AG20443 (cell line): Measurements from ENCODE around the gene NLRP6.
"Not testable (repeated sequence)": the region's sequence is repeated elsewhere in the genome, so short reads cannot be mapped to it uniquely, and the experiment has no call there.

Source experiments
- DNase-seq: peaks from one replicate; pipeline ENCODE4 v3.0.0; 2012; ENCODE audit warnings: low spot score, mixed read lengths

The NLRP6 gene

GRCh38 chr11:282171-282570 lies 4.0 kb downstream of the NLRP6 start:
- DNase-seq: no peak

GRCh38 chr11:282630-283360 lies 4.6 kb downstream of the NLRP6 start:
- DNase-seq: no peak

- DNase-seq: no peak
Observed at GRCh38 chr11:283405-284104, 5.3 kb downstream of the NLRP6 start.

- DNase-seq: no peak
Observed at GRCh38 chr11:284105-285020, 6.2 kb downstream of the NLRP6 start.

GRCh38 chr11:285021-285893 lies 7.0 kb downstream of the NLRP6 start:
- DNase-seq: no peak

- DNase-seq: no peak
Observed at GRCh38 chr11:285894-286220, 7.7 kb downstream of the NLRP6 start.

GRCh38 chr11:286977-287820 lies 9.0 kb downstream of the NLRP6 start:
- not testable (repeated sequence) for DNase-seq

- no peak for DNase-seq
Observed at GRCh38 chr11:287821-288477, 9.7 kb downstream of the NLRP6 start.

- peak; percentile 96 for DNase-seq
Observed at GRCh38 chr11:288478-289397, 10.5 kb downstream of the NLRP6 start, which contains the start of gene PGGHG. PGGHG (plus strand) TSS chr11:289126; CDS start chr11:289817, 691 bp downstream.

GRCh38 chr11:289398-289711 lies 11.1 kb downstream of the NLRP6 start:
- no peak for DNase-seq

- no peak for DNase-seq
Observed at GRCh38 chr11:289712-290620, 11.8 kb downstream of the NLRP6 start.

- DNase-seq: no peak
Observed at GRCh38 chr11:290621-291231, 12.5 kb downstream of the NLRP6 start.

- DNase-seq: no peak
Observed at GRCh38 chr11:291281-292210, 13.3 kb downstream of the NLRP6 start.

GRCh38 chr11:292211-293121 lies 14.3 kb downstream of the NLRP6 start:
- no peak for DNase-seq

GRCh38 chr11:293271-293851 lies 15.2 kb downstream of the NLRP6 start:
- DNase-seq: no peak
